KOPT-K1 (cell line): ENCODE results near the gene PDGFRB.

Experiments used
- H3K27ac ChIP-seq: fragments of 200-600 bp; sonication (generic); 2 replicates; pipeline ENCODE4 v1.5.1; 2016; ENCODE audit warnings: antibody characterized with exemption, mild to moderate bottlenecking, low read depth, low read length; ENCODE audit not compliant: poor library complexity, severe bottlenecking
- H3K36me3 ChIP-seq: fragments of 200-600 bp; sonication (generic); 2 replicates; pipeline ENCODE4 v1.5.1; 2017; ENCODE audit warnings: antibody characterized with exemption, mild to moderate bottlenecking, low read length, moderate library complexity; ENCODE audit not compliant: insufficient read depth
- H3K9me3 ChIP-seq: fragments of 200-600 bp; sonication (generic); 2 replicates; pipeline ENCODE4 v1.5.1; 2017; ENCODE audit warnings: antibody characterized with exemption, low read length, mild to moderate bottlenecking; ENCODE audit not compliant: insufficient read depth, poor library complexity, severe bottlenecking

PDGFRB gene

DNA sequence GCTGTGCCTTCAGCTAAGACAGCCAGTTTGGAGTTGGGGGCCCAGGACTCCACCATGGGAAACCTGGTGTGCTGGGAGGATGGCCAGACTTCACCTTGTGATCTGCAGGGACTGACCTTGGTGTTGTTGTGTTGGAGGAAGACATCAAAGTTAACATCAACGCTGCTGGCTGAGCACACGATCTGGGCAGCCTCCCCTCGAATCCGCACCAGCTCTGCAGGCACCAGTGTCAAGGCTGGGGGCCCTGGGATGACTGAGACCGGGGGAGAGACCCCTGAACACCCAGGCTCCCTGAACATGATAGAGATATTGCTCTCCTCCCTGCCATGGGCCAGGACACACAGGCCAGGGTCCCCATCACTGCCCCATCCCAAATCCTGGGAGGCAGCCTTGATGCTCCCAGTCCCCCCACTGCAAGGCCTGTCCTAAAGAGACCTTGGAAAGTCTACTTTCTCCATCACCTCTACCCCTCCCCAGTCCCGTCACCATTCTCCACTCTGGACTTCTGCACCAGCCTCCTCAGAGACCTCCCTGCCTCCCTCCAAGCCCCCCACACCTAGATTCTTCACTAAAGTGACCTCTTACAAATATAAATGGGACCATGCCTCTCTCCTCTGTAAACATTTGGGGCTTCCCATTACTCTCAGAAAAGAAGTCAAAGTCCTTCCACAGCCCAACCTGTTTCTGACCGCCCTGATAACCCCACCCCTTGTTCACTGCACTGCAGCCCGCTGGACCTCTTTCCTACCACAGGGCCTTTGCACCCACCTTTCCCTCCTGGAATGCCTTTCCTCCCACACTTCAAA lies 77.4 kb downstream of the PDGFRB start:
- no peaks in the 10 kb centered on the region for H3K36me3 ChIP-seq
- no peaks in the 10 kb centered on the region for H3K9me3 ChIP-seq
- no peak overlapping the region for H3K27ac ChIP-seq

GRCh38 chr5:150077060-150077459 lies 78.6 kb downstream of the PDGFRB start:
- Histone ChIP-seq H3K36me3 (no peaks in the 10 kb centered on the region), H3K9me3 (no peaks in the 10 kb centered on the region), H3K27ac (no peak overlapping the region)

DNA sequence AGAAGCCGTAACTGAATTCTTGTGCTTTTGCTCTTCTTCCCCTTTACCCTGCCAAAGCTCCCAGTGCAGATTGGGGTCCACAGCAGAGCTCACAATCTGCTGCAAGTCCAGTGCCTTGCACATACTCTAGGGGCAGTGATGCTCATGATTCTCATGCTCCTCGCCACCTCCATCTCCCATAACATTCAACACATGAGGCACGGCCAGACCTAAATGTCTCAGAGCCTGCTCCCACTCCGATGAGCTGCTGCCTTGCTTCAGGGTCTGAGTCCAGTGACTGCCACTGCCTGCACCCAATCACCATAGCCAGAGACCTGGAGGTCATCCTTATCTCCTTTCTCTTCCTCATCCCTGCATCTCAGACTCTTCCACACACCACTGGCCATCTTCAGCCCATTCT lies 79.8 kb downstream of the PDGFRB start:
- no peaks in the 10 kb centered on the region for H3K36me3 ChIP-seq
- H3K9me3 ChIP-seq, result no peaks in the 10 kb centered on the region
- no peak overlapping the region for H3K27ac ChIP-seq

DNA sequence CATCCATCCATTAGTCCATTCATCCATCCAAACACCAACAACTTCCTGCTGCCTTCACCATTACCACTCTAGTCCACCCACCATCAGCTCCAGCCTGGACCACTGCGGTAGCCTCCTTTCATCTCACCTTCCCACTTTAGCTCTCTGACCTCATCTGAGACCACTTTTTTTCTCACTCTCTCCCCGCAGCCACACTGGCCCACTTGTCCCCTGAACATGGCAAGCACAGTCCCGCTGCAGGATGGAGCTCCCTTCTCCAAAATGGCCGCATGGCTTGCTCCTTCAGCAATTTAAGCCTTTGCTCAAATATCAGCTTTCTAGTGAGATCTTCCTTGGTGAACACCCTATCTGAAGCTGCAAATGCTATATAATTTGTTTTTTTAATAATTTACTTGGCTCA lies 80.4 kb downstream of the PDGFRB start:
- Histone ChIP-seq H3K27ac (no peak overlapping the region), H3K36me3 (no peaks in the 10 kb centered on the region), H3K9me3 (no peaks in the 10 kb centered on the region)

DNA sequence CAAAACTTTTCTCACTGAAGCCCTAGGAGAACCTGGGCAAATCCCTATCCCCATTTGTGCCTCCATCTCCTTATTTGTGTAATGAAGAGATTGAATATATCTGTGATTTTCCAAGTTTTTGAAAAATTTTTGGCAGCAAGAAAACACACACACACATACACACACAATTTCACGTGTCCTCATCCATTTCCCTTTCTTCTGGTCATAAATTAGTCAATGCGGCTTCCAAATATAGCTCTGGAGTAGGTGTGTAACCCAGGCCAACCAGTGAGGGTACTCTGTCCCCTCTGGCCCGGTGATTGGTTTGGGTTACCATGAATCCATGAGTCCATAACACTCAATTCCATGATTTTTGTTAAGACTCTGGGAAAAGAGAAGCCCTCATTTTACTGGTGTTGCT lies 82.0 kb downstream of the PDGFRB start:
- Histone ChIP-seq H3K9me3 (no peaks in the 10 kb centered on the region), H3K27ac (no peak overlapping the region), H3K36me3 (no peaks in the 10 kb centered on the region)

DNA sequence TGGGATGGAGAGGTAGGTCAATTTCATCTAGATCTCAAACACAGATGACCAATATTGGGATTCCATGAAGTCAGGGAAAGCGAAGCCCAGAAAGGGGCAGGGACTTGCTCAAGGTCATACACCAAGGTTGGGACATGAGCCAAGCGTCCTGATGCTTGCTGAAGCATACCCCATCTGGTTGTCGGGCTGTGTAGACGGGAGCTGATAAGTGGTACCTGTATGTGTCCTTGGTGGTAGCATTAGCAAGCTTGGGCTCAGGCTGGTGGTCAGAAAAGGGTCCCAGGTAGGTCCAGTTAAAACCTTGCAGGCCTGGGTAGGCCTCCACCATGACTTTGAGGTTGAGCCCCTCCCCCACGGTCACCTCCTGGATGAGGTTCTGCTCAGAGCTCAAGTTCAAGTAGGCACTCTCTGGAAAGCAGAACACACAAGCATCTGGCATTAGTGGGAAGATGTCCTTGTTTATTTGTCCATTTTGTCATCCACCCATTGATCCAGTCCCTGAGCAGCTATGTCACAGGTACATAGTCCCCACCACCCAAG lies 82.5 kb downstream of the PDGFRB start:
- Histone ChIP-seq H3K36me3 (no peaks in the 10 kb centered on the region), H3K9me3 (no peaks in the 10 kb centered on the region)

DNA sequence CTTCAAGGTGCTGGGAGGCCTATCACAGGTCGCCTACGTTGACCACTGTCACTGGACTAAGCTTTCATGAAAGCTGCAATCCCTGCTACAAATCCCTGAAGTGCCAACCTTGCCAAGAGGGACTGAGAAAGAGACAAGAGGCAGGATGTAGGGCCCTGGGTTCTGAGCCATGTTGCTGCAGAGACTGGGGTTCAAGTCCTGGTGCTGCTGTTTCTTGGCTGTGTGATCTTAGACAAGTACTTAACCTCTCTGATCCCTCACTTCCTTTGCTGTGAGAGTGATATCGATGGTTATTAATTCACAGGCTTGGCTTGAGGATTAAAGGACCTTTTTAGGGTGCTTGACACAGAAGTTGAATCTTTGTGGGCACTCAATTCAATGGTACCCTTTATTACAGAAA lies 84.8 kb downstream of the PDGFRB start:
- Histone ChIP-seq H3K9me3 (no peaks in the 10 kb centered on the region), H3K36me3 (no peaks in the 10 kb centered on the region), H3K27ac (no peak overlapping the region)

More for the DNA sequence above, 82.5 kb downstream of the PDGFRB start:
- H3K27ac ChIP-seq, result no peak overlapping the region

DNA sequence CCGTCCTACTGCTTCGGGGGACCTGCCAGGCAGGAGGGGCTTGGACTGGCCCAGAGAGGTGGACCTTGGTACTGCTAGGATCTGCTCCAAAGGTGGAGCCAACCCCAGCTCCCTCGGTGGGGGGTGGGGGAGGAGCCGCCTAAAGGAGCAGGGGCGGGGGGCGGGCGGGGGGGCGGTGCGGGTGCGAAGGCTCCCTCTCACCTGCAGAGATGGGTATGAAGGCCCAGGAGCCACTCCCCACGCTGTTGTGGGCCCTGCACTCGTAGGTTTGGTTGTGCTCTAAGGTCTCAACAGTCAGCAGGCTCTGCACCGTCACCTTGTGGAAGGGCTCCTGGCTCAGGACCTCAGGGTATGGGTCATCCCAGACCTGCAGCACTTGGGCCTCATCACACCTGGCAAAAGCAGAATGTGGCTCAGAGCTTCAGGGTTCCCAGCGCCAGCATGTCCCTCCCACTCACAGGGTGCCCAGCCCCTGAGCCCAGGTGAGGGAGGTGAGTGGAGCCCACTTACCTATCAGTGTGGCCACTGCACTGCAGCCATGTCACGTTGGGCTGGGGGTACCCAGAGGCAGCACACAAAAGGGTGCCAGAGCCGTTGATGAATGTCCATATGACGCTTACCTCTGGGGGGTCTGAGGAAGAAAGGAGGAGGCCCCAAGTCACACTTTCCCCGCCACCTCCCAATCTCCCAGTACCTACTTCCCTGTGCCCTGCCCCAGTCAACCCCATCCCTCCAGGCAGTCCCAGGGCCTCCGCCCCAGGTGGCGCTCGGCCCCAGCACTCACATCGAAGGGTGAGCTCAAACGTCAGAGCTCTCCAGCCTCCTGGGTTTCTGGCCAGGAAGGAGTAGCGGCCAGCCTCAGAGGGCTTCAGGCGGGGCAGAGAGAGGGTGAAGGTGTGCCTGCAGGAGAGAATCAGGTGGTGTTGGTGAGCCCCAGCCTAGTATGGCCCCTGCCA lies 85.7 kb downstream of the PDGFRB start:
- Histone ChIP-seq H3K27ac (no peak overlapping the region), H3K9me3 (no peaks in the 10 kb centered on the region)

DNA sequence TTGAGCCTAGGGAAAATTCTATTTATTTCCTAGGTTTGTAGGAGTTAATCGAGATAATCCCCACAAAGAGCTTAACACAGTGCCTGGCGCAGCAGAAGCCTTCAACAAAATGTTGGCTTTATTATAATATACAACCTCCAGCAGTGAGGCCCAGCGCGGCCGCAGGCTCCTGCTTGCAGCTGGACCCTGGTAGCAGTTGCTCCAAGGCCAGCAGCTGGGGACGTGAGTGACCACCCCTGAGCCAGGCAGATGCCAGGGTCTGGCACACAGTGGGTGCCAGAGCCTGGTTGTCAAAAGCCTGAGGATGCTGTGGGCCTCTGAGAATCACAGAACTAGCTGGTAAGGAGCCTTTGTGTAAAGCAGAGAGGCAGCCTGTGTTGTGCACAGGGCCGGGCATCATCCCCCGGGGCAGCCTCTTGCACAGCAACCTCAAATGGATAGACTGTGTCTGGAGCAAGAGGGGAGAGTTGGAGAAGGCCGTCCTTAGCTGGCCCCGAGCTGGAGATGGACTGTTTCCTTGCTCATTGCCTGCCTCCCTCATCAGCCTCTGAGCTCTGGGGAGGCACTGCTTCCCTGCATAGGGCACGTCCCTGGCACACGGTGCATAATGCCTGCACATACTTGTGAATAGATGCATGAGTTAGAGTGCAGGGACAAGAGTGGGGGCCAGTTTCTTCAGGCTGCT lies 86.5 kb downstream of the PDGFRB start:
- Histone ChIP-seq H3K36me3 (no peaks in the 10 kb centered on the region), H3K9me3 (no peaks in the 10 kb centered on the region), H3K27ac (no peak overlapping the region)

More for the DNA sequence above, 85.7 kb downstream of the PDGFRB start:
- no peaks in the 10 kb centered on the region for H3K36me3 ChIP-seq

GRCh38 chr5:150068472-150068871 lies 87.2 kb downstream of the PDGFRB start:
- H3K36me3 ChIP-seq, result no peaks in the 10 kb centered on the region

GRCh38 chr5:150068071-150068470 lies 87.6 kb downstream of the PDGFRB start:
- no peaks in the 10 kb centered on the region for H3K9me3 ChIP-seq
- no peak overlapping the region for H3K27ac ChIP-seq
- no peaks in the 10 kb centered on the region for H3K36me3 ChIP-seq

More at GRCh38 chr5:150068472-150068871, 87.2 kb downstream of the PDGFRB start:
- H3K9me3 ChIP-seq, result no peaks in the 10 kb centered on the region
- H3K27ac ChIP-seq, result no peak overlapping the region

DNA sequence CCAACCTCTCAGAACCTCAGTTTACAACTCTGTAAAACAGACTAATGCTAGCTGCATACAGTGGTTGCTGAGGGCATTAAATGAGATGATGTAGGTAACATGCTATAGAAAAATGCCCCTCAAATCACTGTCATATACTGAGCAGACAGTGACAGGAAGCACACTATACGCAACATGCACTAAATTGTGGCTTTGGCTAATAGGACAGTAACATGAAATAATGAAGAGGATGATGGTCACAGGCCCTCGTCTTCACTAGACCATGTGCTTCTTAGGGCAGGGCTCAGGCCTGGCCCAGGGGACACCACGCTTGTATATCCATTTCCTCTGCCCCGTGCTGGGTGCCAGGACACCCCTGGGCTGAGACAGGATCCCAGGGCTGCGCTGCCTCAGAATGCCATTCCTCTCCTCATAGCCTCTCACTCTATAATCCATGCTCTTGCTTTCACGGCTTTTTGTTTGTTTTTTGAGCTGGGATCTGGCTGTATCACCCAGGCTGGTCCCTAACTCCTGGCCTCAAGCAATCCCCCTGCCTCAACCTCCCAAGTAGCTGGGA lies 88.2 kb downstream of the PDGFRB start:
- Histone ChIP-seq H3K9me3 (no peaks in the 10 kb centered on the region), H3K27ac (no peak overlapping the region)

GRCh38 chr5:150066901-150067396 lies 88.7 kb downstream of the PDGFRB start:
- no peaks in the 10 kb centered on the region for H3K9me3 ChIP-seq
- H3K36me3 ChIP-seq, result no peaks in the 10 kb centered on the region
- H3K27ac ChIP-seq, result no peak overlapping the region

More for the DNA sequence above, 88.2 kb downstream of the PDGFRB start:
- H3K36me3 ChIP-seq, result no peaks in the 10 kb centered on the region

- H3K36me3 ChIP-seq, result no peaks in the 10 kb centered on the region
- H3K27ac ChIP-seq, result no peak overlapping the region
- no peaks in the 10 kb centered on the region for H3K9me3 ChIP-seq
These were observed 89.2 kb downstream of the PDGFRB start for GRCh38 chr5:150066436-150066835.
